Measurements from ENCODE around the gene PPP1R9A. TPM values are rescaled to one million over a fixed set of nuclear protein-coding genes. Genes with fewer than 3 reads are reported as not detected.

Gene PPP1R9A
- total RNA-seq, 2 experiments from 2014 or later = not detected

- DNase-seq (no peak), ATAC-seq (no peak)
- peaks cover 4% of the 10 kb centered on the region for H3K27me3 Mint-ChIP-seq
- no peaks in the 10 kb centered on the region for H3K36me3 Mint-ChIP-seq (ENCODE audit: low read depth)
- no peaks in the 10 kb centered on the region for H3K4me1 Mint-ChIP-seq
- H3K27ac Mint-ChIP-seq = no peak overlapping the region
- POLR2A ChIA-PET = no interaction called here
- H3K4me3 Mint-ChIP-seq = no peak overlapping the region
- no peaks in the 10 kb centered on the region for H3K9me3 Mint-ChIP-seq (ENCODE audit: low read depth)
- intact Hi-C loops (cut with DNase I, micrococcal nuclease) = no loop called here
- CTCF ChIA-PET = interaction anchor here (0.7 kb wide), 1 partner anchor 183 kb away, joined by 3 read pairs; no protein-coding TSS in a partner anchor
Measured at GRCh38 chr7:95056107-95056739, 148.8 kb downstream of the PPP1R9A start.

DNA sequence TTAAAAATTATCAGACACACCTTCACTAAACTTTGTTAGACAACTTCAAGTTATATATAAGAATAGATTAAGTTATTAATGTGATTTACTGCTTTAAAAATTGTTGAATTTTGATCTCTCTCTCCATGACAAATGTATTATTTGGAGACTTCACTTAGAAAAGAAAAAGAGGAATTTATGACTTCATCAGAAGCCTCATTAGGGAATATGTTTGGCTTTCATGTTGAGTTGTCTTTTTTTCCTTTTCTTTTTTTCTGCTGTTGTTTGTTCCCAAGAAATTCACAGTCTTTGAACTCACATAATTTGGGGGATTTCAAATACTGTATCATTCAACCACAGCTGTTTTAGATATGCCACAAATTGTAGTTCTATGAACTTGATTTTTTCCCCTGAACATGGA is 149.5 kb downstream of the PPP1R9A start:
- Mint-ChIP-seq H3K27ac (no peak overlapping the region), H3K27me3 (peaks cover 4% of the 10 kb centered on the region), H3K4me3 (no peak overlapping the region), H3K9me3 (ENCODE audit: low read depth) (no peaks in the 10 kb centered on the region), H3K36me3 (ENCODE audit: low read depth) (no peaks in the 10 kb centered on the region), H3K4me1 (no peaks in the 10 kb centered on the region)
- intact Hi-C loops (cut with DNase I, micrococcal nuclease) = no loop called here
- DNase-seq (no peak), ATAC-seq (no peak)
- ChIA-PET CTCF (interaction anchor here (0.7 kb wide), 1 partner anchor 182 kb away, joined by 3 read pairs; no protein-coding TSS in a partner anchor), POLR2A (no interaction called here)

GRCh38 chr7:95059842-95060313 is 152.5 kb downstream of the PPP1R9A start:
- ChIA-PET POLR2A (no interaction called here), CTCF (interaction anchor here (0.7 kb wide), 1 partner anchor 181 kb away, joined by 4 read pairs; no protein-coding TSS in a partner anchor)
- Mint-ChIP-seq H3K4me1 (no peaks in the 10 kb centered on the region), H3K9me3 (ENCODE audit: low read depth) (no peaks in the 10 kb centered on the region), H3K36me3 (ENCODE audit: low read depth) (no peaks in the 10 kb centered on the region), H3K4me3 (no peak overlapping the region), H3K27me3 (peaks cover 2% of the 10 kb centered on the region), H3K27ac (no peak overlapping the region)
- intact Hi-C loops (cut with DNase I, micrococcal nuclease) = no loop called here
- ATAC-seq (no peak), DNase-seq (no peak)

- Mint-ChIP-seq H3K4me1 (no peaks in the 10 kb centered on the region), H3K27me3 (no peaks in the 10 kb centered on the region), H3K27ac (no peak overlapping the region), H3K36me3 (ENCODE audit: low read depth) (no peaks in the 10 kb centered on the region), H3K4me3 (no peak overlapping the region), H3K9me3 (ENCODE audit: low read depth) (no peaks in the 10 kb centered on the region)
- no peak for DNase-seq
- ATAC-seq = no peak
- intact Hi-C loops (cut with DNase I, micrococcal nuclease) = no loop called here
- POLR2A ChIA-PET = no interaction called here
- CTCF ChIA-PET = no interaction called here
Measured at GRCh38 chr7:95062901-95063300, 155.5 kb downstream of the PPP1R9A start.

DNA sequence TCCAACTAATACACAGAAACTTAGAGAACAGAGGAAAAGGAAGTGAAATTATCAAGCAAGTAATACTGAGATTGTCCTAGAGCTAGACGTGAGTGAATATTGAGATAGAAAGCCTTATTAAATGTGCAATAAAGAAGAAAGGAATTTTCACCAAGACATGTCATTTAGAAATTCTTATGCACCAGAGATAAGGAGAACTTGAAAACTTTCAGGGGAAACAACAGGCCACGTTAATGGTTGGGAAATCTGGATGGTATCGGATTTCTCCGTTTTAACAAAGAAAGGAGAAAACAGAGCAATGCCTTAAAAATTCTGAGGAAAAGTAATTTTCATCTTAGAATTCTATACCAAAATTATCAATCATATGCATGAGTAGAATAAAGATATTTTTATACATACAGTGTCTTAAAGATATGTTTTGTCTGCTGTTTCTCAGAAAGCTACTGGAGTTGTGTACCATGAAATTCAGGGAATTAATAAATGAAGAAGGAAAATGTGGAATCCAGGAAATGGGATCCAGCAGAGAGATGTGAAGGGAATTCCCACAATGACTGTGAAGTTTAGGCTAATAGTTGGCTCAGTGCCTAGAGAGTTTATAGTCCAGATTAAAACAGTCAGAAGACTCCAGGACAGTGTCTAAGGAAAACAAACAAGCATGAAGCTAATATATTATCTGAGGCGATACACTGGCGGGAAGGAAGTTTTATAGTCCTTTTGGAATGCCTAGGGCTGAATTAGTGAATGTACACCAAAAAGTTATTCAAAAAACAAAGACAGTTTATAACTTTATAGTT is 159.5 kb downstream of the PPP1R9A start:
- DNase-seq (no peak), ATAC-seq (no peak)
- Mint-ChIP-seq H3K9me3 (ENCODE audit: low read depth) (no peaks in the 10 kb centered on the region), H3K4me1 (no peaks in the 10 kb centered on the region), H3K4me3 (no peak overlapping the region), H3K27ac (no peak overlapping the region), H3K36me3 (ENCODE audit: low read depth) (no peaks in the 10 kb centered on the region), H3K27me3 (no peaks in the 10 kb centered on the region)
- ChIA-PET POLR2A (no interaction called here), CTCF (interaction anchor here (0.7 kb wide), 1 partner anchor 70 kb away, joined by 4 read pairs; no protein-coding TSS in a partner anchor)
- intact Hi-C loops (cut with DNase I, micrococcal nuclease) = no loop called here

GRCh38 chr7:95088536-95089215 is 181.3 kb downstream of the PPP1R9A start:
- CTCF ChIA-PET = interaction anchor here (0.9 to 1.4 kb wide), 2 partner anchors 17 to 21 kb away, joined by 3 read pairs; no protein-coding TSS in a partner anchor
- no peaks in the 10 kb centered on the region for H3K27me3 Mint-ChIP-seq
- H3K9me3 Mint-ChIP-seq (ENCODE audit: low read depth) = no peaks in the 10 kb centered on the region
- no peak for DNase-seq
- H3K4me3 Mint-ChIP-seq = no peak overlapping the region
- no peak for ATAC-seq
- POLR2A ChIA-PET = no interaction called here
- no peaks in the 10 kb centered on the region for H3K36me3 Mint-ChIP-seq (ENCODE audit: low read depth)
- H3K27ac Mint-ChIP-seq = no peak overlapping the region
- intact Hi-C loops (cut with DNase I, micrococcal nuclease) = no loop called here
- H3K4me1 Mint-ChIP-seq = no peaks in the 10 kb centered on the region

DNA sequence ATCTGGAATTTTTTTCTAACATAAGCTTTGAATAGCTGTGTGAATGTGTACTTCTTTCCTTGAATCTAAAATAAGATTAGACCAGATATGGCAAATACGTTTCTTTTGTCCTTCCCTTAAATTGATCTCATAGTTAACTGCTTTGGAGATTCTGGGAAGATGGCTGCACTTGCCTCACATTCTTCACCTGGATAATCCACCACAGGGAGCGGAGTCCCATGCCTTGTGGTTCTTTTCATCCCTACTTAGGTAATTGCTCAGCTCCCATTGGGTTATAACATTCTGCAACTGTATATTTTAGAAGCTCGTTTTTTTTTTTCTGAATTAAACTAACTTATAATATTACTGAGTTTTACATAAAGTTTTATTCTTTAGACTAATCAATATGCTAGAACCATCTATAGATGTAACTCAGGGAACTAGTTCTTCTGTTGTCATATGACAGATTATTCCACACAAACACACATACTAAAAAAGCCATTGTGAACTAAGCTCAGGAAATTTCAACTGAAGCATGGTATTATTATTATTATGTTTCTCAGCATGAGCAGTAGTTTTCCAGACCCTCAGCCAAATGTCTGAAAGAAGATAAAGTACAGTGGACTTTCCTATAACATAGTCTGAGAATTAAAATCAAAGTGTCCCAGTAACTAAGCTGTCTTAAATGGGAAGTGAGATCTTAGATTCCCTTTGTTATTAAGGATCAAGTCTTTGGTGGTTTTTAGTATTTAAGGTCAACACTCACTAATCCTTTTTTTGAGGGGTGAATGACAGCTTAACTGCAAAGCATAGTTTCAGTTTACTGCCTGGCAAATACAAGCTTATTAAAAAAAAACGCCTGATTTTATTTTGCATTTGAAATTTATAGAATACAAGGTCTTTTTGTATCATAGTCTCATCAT is 182.3 kb downstream of the PPP1R9A start:
- no peaks in the 10 kb centered on the region for H3K36me3 Mint-ChIP-seq (ENCODE audit: low read depth)
- no peak for ATAC-seq
- no peak overlapping the region for H3K4me3 Mint-ChIP-seq
- DNase-seq = no peak
- H3K4me1 Mint-ChIP-seq = no peaks in the 10 kb centered on the region
- H3K27ac Mint-ChIP-seq = no peak overlapping the region
- CTCF ChIA-PET = interaction anchor here (0.9 to 1.4 kb wide), 2 partner anchors 18 to 20 kb away, joined by 3 read pairs; no protein-coding TSS in a partner anchor
- H3K9me3 Mint-ChIP-seq (ENCODE audit: low read depth) = no peaks in the 10 kb centered on the region
- intact Hi-C loops (cut with DNase I, micrococcal nuclease) = no loop called here
- POLR2A ChIA-PET = no interaction called here
- H3K27me3 Mint-ChIP-seq = peaks cover 2% of the 10 kb centered on the region

DNA sequence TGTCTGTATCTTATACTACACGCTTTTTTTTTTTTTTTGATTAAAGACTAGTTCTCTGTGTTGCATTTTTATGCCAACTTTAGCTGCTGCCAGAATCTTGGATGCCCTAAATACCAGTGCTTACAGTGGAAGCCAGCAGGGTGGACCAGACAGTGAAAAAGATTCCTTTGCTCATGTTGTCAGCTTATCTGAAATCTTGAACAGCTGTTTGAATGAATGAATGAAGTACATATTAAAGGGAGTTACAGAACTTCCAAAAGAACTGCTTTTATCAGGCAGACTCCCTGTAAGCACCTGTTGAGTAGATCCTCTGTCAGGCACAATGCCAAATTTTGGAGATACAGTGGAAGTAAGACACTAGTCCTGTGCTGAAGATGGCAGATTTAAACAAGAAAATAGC is 184.9 kb downstream of the PPP1R9A start:
- H3K36me3 Mint-ChIP-seq (ENCODE audit: low read depth) = no peaks in the 10 kb centered on the region
- H3K4me1 Mint-ChIP-seq = no peaks in the 10 kb centered on the region
- ChIA-PET CTCF (no interaction called here), POLR2A (no interaction called here)
- DNase-seq (no peak), ATAC-seq (no peak)
- no peak overlapping the region for H3K27ac Mint-ChIP-seq
- no peaks in the 10 kb centered on the region for H3K9me3 Mint-ChIP-seq (ENCODE audit: low read depth)
- H3K4me3 Mint-ChIP-seq = no peak overlapping the region
- intact Hi-C loops (cut with DNase I, micrococcal nuclease) = no loop called here
- H3K27me3 Mint-ChIP-seq = peaks cover 2% of the 10 kb centered on the region

GRCh38 chr7:95095259-95095965 is 188.0 kb downstream of the PPP1R9A start:
- ChIA-PET POLR2A (no interaction called here), CTCF (no interaction called here)
- no peak overlapping the region for H3K4me3 Mint-ChIP-seq
- intact Hi-C loops (cut with DNase I, micrococcal nuclease) = no loop called here
- ATAC-seq (no peak), DNase-seq (no peak)
- no peak overlapping the region for H3K27ac Mint-ChIP-seq
- H3K9me3 Mint-ChIP-seq (ENCODE audit: low read depth) = no peaks in the 10 kb centered on the region
- no peaks in the 10 kb centered on the region for H3K36me3 Mint-ChIP-seq (ENCODE audit: low read depth)
- peaks cover 2% of the 10 kb centered on the region for H3K27me3 Mint-ChIP-seq
- no peaks in the 10 kb centered on the region for H3K4me1 Mint-ChIP-seq

DNA sequence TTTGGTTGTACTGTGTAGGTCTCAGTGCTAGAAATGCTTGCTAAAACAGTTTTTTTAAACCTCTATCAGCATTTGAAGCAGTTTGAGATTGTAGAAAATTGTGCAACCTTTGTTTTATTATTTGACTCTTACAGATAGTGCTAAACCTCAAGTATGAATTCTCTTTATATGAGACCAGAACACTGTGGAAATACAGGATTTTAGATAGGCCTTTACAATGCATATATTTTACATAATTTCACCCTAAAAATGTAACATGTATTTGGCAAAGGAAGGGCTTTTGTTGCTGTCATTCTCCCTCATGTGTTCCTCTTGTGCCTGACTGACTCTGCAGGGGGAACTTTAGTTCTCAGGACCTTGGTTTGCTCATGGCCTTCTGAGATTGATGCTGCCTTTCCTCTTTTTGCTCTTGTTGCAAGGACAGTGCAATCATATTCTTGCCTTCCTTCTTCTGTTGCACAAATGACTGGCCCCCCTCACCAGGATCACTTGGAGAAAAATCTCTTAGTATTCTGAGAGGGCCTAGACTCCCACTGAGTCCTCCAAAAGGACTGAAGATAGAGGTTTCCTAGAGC is 188.7 kb downstream of the PPP1R9A start:
- CTCF ChIA-PET = no interaction called here
- POLR2A ChIA-PET = no interaction called here
- peaks cover 2% of the 10 kb centered on the region for H3K27me3 Mint-ChIP-seq
- H3K27ac Mint-ChIP-seq = no peak overlapping the region
- H3K9me3 Mint-ChIP-seq (ENCODE audit: low read depth) = no peaks in the 10 kb centered on the region
- DNase-seq (no peak), ATAC-seq (no peak)
- H3K4me3 Mint-ChIP-seq = no peak overlapping the region
- no peaks in the 10 kb centered on the region for H3K36me3 Mint-ChIP-seq (ENCODE audit: low read depth)
- H3K4me1 Mint-ChIP-seq = no peaks in the 10 kb centered on the region
- intact Hi-C loops (cut with DNase I, micrococcal nuclease) = no loop called here
